Measurements from ENCODE around the gene PPP1R36.

DNA sequence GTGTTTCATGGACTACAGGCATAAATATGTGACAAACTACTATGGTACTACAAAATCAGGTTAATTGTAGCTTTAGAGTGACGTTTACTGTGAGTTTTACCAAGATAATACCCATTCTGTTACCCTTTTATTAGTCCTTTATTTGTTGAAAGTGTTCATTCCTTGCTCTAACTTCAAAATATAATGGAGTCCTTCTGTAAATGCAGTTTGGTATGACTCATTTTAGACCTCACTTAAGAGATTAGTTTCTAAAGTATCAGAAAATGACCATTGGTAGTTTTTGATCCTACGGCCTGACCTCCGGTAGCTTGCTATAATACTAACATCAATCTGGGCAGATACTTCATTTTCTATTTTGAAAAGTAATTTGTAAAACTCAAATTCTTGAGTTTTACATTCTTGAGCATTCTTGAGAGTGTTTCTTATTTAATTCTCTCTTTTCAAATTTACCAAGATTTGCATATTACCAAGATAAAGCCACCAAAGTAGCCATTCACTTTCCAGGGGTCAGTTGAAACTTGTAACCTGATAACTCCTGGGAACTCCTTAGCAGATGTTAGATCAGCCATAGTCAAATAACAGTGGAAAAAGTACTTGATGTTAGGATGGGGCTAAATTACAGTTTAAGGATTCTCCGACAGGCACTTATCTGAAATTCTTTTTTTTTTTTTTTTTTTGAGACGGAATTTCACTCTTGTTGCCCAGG is 5.0 kb upstream of the PPP1R36 start:
- TF ChIP-seq, protein P1, sequence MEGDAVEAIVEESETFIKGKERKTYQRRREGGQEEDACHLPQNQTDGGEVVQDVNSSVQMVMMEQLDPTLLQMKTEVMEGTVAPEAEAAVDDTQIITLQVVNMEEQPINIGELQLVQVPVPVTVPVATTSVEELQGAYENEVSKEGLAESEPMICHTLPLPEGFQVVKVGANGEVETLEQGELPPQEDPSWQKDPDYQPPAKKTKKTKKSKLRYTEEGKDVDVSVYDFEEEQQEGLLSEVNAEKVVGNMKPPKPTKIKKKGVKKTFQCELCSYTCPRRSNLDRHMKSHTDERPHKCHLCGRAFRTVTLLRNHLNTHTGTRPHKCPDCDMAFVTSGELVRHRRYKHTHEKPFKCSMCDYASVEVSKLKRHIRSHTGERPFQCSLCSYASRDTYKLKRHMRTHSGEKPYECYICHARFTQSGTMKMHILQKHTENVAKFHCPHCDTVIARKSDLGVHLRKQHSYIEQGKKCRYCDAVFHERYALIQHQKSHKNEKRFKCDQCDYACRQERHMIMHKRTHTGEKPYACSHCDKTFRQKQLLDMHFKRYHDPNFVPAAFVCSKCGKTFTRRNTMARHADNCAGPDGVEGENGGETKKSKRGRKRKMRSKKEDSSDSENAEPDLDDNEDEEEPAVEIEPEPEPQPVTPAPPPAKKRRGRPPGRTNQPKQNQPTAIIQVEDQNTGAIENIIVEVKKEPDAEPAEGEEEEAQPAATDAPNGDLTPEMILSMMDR (IDR thresholded peaks at IDR 0.05; ENCODE audit: low read length): no peak
- TF ChIP-seq EZH2 (optimal IDR thresholded peaks at IDR 0.05; ENCODE audit: low read depth, low read length): no peak
